Left hindlimb (tissue), 1 donor: ENCODE data around the gene PRR20E.
"Not testable (repeated sequence)": the region's sequence is repeated elsewhere in the genome, so short reads cannot be mapped to it uniquely, and the experiment has no call there.

Source experiments
- DNase-seq: peaks from one replicate; pipeline ENCODE4 v3.0.0-alpha.2; 2018

Gene PRR20E

DNA sequence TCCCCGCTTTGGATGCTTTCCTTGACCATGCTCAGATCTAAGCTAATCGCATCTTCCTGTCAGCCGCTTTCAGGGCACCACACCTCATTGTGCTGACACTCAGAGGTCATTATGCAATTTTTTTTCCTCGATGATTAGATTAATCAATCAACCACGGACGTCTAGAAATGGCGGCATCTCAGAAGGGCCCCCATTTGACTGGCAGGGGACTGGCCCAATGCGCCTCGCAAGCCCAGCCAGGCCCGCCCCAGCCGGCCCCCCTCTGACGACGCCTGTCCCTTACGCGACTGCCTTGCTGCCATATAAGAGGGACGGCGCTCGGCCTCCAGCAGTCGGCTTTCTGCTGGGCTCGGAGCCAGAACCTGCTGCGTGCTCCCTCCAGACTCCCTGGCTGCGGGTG, at the start of gene PRR20E:
PRR20E (plus strand) TSS at position 301 of the 400 bp plus-strand sequence. CDS start 387 bp downstream, outside the sequence.
- not testable (repeated sequence) for DNase-seq

GRCh38 chr13:57123681-57124080, 43.3 kb upstream of the PRR20E start:
- peak; percentile 81 for DNase-seq

- no peak for DNase-seq
These were observed 38.1 kb upstream of the PRR20E start for GRCh38 chr13:57128909-57129308.

DNA sequence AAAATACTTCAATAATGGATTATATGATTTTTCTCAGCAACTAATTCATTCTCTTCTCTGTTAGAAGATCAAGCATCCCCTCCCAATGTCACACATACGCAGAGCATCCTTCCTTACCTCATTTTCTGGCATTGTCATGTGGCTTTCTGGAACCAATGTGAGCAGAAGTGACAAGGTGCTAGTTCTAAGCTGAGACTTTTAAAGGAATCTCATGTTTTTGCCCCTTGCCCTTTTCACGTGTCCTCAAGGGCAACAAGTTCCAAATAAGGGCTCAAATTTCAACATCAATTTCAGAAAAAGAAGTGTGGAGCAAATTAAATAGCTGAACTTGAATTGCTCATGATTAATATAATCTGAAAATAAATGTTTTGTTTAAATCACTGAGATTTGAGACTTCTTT, 30.9 kb upstream of the PRR20E start:
- no peak for DNase-seq

GRCh38 chr13:57137585-57137984, 29.4 kb upstream of the PRR20E start:
- DNase-seq = no peak

DNA sequence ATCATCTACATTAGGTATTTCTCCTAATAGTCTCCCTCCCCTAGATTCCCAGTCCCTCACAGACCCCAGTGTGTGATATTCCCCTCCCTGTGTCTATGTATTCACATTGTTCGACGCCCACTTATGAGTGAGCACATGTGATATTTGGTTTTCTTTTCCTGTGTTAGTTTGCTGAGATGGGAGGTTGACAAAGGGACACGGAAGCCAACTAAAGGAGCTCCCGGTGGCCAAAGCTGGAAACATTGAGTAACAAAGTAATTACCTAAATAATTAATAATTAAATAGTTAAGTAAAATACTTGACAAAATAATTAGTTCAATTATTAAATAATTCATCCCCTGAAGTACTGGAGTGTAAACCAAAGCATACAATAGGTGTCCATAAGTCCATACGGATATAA, 28.0 kb upstream of the PRR20E start:
- DNase-seq = no peak

DNA sequence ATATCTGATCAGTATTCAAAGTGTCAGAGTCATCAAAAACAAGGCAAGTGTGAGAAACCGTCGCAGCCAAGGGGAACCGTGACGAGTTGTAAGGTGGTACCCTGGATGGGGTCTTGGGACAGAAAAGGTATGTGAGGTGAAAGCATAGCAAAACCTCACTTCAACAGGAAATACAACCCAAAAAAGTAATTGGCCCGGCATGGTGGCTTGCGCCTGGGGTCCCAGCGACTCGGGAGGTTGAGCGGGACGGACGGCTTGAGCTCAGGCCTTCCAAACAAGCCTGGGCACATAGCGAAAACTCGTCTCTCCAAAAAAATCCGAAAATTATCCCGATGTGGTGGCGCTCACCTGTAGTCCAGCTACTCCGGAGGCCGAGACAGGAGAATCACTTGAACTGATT, 27.2 kb upstream of the PRR20E start:
- DNase-seq = not testable (repeated sequence)

DNA sequence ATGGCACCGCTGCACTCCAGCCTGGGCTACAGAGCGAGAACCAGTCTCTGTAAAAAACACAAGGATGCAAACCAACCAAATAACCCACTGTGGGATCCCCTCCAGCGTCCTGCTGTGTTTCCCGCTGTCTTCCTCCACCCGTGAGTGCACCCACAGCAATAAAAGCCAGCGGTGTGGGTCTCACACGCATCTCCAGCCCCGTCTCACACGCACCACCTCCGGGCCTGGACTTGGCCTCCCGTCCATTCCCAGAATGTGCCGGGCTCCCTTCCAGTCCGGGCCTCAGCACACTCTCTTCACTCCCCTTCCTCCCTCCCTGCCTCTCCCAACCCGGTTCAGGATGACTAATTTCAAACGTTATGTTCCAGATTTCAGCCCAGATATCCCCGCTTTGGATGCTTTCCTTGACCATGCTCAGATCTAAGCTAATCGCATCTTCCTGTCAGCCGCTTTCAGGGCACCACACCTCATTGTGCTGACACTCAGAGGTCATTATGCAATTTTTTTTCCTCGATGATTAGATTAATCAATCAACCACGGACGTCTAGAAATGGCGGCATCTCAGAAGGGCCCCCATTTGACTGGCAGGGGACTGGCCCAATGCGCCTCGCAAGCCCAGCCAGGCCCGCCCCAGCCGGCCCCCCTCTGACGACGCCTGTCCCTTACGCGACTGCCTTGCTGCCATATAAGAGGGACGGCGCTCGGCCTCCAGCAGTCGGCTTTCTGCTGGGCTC, 26.6 kb upstream of the PRR20E start, which contains the start of gene PRR20A:
PRR20A (plus strand) TSS at position 684 of the 734 bp plus-strand sequence. CDS start 387 bp downstream, outside the sequence.
- DNase-seq = not testable (repeated sequence)

GRCh38 chr13:57147188-57147587, 19.8 kb upstream of the PRR20E start, which contains the start of gene PRR20B:
Gene PRR20B (plus strand): TSS chr13:57147488. CDS start chr13:57147875, 387 bp downstream.
- DNase-seq = not testable (repeated sequence)

- not testable (repeated sequence) for DNase-seq
These were observed 18.9 kb upstream of the PRR20E start for GRCh38 chr13:57148106-57148505.

GRCh38 chr13:57153761-57154160, 13.2 kb upstream of the PRR20E start, which contains the start of gene PRR20C:
Gene PRR20C (plus strand): TSS chr13:57154061. CDS start chr13:57154448, 387 bp downstream.
- not testable (repeated sequence) for DNase-seq

GRCh38 chr13:57160332-57160731, 6.7 kb upstream of the PRR20E start, which contains the start of gene PRR20D:
Gene PRR20D (plus strand): TSS chr13:57160632. CDS start chr13:57161019, 387 bp downstream.
- not testable (repeated sequence) for DNase-seq

DNA sequence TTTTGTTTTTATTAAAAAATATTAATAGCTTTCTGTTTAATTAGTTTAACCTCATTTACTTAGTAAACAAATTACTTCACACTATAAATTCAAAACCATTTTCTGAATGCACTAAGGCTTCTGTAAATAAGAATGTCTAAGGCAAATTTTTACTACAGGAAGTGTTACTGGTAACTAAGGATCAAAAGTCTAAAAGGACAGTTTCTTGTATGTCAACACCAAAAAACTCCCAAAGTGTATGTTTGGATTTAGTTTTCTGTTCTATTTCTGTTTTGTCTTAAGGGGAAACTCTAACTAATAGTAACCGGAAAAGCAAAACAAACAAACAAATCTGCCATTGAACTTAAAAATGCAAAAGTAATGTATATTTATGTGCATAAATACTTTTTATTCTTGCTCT, 24.7 kb downstream of the PRR20E start:
- DNase-seq = no peak

DNA sequence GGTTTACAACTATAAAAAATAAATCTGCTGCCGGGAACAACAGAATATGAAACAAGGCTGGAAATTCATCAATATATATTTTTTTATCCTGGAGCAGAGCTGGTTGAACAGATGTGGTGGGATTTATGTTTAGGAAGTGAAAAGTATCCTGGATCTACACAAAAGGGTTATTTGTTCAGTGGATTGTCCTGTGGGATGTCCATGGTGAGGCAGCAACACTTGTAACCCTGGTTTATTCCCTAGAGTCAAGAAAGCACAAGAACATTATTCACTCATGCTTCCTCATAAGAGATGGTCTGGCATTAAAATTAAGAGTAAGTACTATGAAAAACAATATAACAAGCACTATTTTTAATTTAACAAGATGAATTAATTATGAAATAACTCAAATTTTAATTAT, 46.0 kb downstream of the PRR20E start:
- DNase-seq = no peak
